Activated gamma-delta T cell (primary cell): ENCODE measurements around the gene RBM20.
"Not testable (repeated sequence)": the region's sequence is repeated elsewhere in the genome, so short reads cannot be mapped to it uniquely, and the experiment has no call there.

ENCODE experiments used
- DNase-seq: peaks from one replicate; lab custom pipeline; 2025; lab: John Stamatoyannopoulos, UW

Gene RBM20

GRCh38 chr10:110706690-110707098, 62.6 kb downstream of the RBM20 start:
- DNase-seq: no peak

- DNase-seq: no peak
Measured at GRCh38 chr10:110708776-110709443, 64.8 kb downstream of the RBM20 start.

GRCh38 chr10:110709444-110709828, 65.3 kb downstream of the RBM20 start:
- DNase-seq: no peak

GRCh38 chr10:110709964-110710587, 65.9 kb downstream of the RBM20 start:
- DNase-seq: no peak

GRCh38 chr10:110710621-110711020, 66.5 kb downstream of the RBM20 start:
- DNase-seq: no peak

- no peak for DNase-seq
Measured at GRCh38 chr10:110711382-110711781, 67.2 kb downstream of the RBM20 start.

GRCh38 chr10:110714356-110714755, 70.2 kb downstream of the RBM20 start:
- no peak for DNase-seq

- no peak for DNase-seq
Measured at GRCh38 chr10:110717781-110718589, 73.8 kb downstream of the RBM20 start.

- DNase-seq: no peak
Measured at GRCh38 chr10:110721406-110722038, 77.4 kb downstream of the RBM20 start.

GRCh38 chr10:110723224-110723891, 79.2 kb downstream of the RBM20 start:
- no peak for DNase-seq

- DNase-seq: no peak
Measured at GRCh38 chr10:110724116-110724921, 80.2 kb downstream of the RBM20 start.

GRCh38 chr10:110724937-110725336, 80.8 kb downstream of the RBM20 start:
- no peak for DNase-seq

GRCh38 chr10:110725801-110726630, 81.9 kb downstream of the RBM20 start:
- DNase-seq: no peak

GRCh38 chr10:110727785-110728184, 83.6 kb downstream of the RBM20 start:
- not testable (repeated sequence) for DNase-seq

- DNase-seq: no peak
Measured at GRCh38 chr10:110730345-110731050, 86.4 kb downstream of the RBM20 start.

- no peak for DNase-seq
Measured at GRCh38 chr10:110733218-110733952, 89.2 kb downstream of the RBM20 start.

- no peak for DNase-seq
Measured at GRCh38 chr10:110735620-110736027, 91.5 kb downstream of the RBM20 start.

GRCh38 chr10:110737886-110738634, 93.9 kb downstream of the RBM20 start:
- DNase-seq: no peak
